ENCODE results near the gene DAD1.

DNA sequence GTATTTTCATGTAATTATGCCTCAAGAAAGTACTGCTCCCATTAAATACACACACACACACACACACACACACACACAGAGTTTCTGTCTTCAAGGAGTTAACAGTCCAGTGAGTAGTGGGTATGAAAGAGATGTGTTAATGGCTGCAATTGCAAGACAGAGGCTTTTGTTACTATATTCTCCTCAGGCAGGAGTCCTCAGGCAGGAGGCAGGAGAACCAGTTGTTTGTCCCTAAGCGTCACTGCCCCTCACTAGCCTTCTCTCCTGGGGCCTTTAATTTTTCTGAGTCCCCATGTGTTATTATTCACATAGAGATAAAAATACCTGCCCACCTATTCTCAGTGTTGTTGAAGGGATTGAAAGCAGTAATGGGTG, 31.2 kb downstream of the DAD1 start:
- TF ChIP-seq, protein P1, sequence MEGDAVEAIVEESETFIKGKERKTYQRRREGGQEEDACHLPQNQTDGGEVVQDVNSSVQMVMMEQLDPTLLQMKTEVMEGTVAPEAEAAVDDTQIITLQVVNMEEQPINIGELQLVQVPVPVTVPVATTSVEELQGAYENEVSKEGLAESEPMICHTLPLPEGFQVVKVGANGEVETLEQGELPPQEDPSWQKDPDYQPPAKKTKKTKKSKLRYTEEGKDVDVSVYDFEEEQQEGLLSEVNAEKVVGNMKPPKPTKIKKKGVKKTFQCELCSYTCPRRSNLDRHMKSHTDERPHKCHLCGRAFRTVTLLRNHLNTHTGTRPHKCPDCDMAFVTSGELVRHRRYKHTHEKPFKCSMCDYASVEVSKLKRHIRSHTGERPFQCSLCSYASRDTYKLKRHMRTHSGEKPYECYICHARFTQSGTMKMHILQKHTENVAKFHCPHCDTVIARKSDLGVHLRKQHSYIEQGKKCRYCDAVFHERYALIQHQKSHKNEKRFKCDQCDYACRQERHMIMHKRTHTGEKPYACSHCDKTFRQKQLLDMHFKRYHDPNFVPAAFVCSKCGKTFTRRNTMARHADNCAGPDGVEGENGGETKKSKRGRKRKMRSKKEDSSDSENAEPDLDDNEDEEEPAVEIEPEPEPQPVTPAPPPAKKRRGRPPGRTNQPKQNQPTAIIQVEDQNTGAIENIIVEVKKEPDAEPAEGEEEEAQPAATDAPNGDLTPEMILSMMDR (IDR thresholded peaks at IDR 0.05; ENCODE audit: low read depth, low read length): no peak
- TF ChIP-seq EZH2phosphoT487 (IDR thresholded peaks at IDR 0.05; ENCODE audit: low read depth): no peak
